GM13976 (cell line): ENCODE data around the gene CCN2.

Experiments
- DNase-seq: peaks from one replicate; pipeline ENCODE4 v3.0.0; 2012; ENCODE audit warnings: low spot score
- CTCF ChIP-seq: IDR thresholded peaks from 2 replicates; pipeline ENCODE4 v1.5.1; 2012; ENCODE audit warnings: borderline replicate concordance, mild to moderate bottlenecking; ENCODE audit not compliant: insufficient read depth; ENCODE audit errors: extremely low read depth, missing control alignments, control extremely low read depth
- in situ Hi-C: fragments of 300-500 bp; cut with MboI; formaldehyde crosslinking; loops from one replicate; pipeline ENCODE4 v1.12.0; 2022; ENCODE audit warnings: low sequenced_read_pairs, mixed read lengths, inconsistent platforms; ENCODE audit not compliant: unreplicated experiment

Gene CCN2

GRCh38 chr6:131898718-131899117, 52.5 kb downstream of the CCN2 start:
- TF ChIP-seq CTCF = no peak
- in situ Hi-C loops = no loop called here
- no peak for DNase-seq
